SK-N-MC (cell line): Measurements from ENCODE around the gene TRPM4.

ENCODE experiments used
- DNase-seq: peaks from one replicate; pipeline ENCODE4 v3.0.0-alpha.2; 2011; ENCODE audit warnings: low read depth, low spot score
- H3K27ac ChIP-seq: fragments of 200-600 bp; sonication (generic); 2 replicates; pipeline ENCODE4 v1.5.1; 2016; ENCODE audit warnings: mixed run types
- H3K36me3 ChIP-seq: fragments of 200-600 bp; sonication (generic); 2 replicates; pipeline ENCODE4 v1.6.1; 2017; ENCODE audit warnings: antibody characterized with exemption, low read length, mixed read lengths; ENCODE audit not compliant: insufficient read depth
- H3K4me3 ChIP-seq: fragments of 200-600 bp; sonication (generic); 2 replicates; pipeline ENCODE4 v1.5.1; 2016
- H3K9ac ChIP-seq: fragments of 200-600 bp; sonication (generic); 2 replicates; pipeline ENCODE4 v1.8.0; 2017; ENCODE audit warnings: mixed run types, mixed read lengths; ENCODE audit not compliant: insufficient read length
- H3K9me3 ChIP-seq: fragments of 200-600 bp; sonication (generic); 2 replicates; pipeline ENCODE4 v1.6.1; 2017; ENCODE audit warnings: low read depth, mild to moderate bottlenecking, antibody characterized with exemption, low read length, moderate library complexity, mixed read lengths
- EZH2 ChIP-seq: fragments of 200-600 bp; sonication (generic); IDR thresholded peaks from one replicate; pipeline ENCODE4 v1.6.1; 2017; ENCODE audit warnings: antibody characterized with exemption
- FOXP2 ChIP-seq: optimal IDR thresholded peaks from 2 replicates; pipeline ENCODE3; 2011; ENCODE audit warnings: mild to moderate bottlenecking, moderate library complexity; ENCODE audit not compliant: insufficient read depth; ENCODE audit errors: extremely low read length, control extremely low read depth
- POLR2AphosphoS5 ChIP-seq: IDR thresholded peaks from 2 replicates; pipeline ENCODE4 v1.6.1; 2012; ENCODE audit warnings: mild to moderate bottlenecking, low read depth, low read length, borderline replicate concordance

The TRPM4 gene

GRCh38 chr19:49153167-49153809 is 4.3 kb upstream of the TRPM4 start:
- Histone ChIP-seq H3K9me3 (no peaks in the 10 kb centered on the region), H3K4me3 (no peak overlapping the region), H3K36me3 (no peaks in the 10 kb centered on the region), H3K9ac (no peak overlapping the region), H3K27ac (no peak overlapping the region)
- no peak for DNase-seq
- TF ChIP-seq POLR2AphosphoS5 (no peak), EZH2 (no peak), FOXP2 (no peak)

GRCh38 chr19:49154279-49154678 is 3.3 kb upstream of the TRPM4 start:
- H3K36me3 ChIP-seq: no peaks in the 10 kb centered on the region
- no peak overlapping the region for H3K27ac ChIP-seq
- no peak for TF ChIP-seq FOXP2
- no peak for TF ChIP-seq POLR2AphosphoS5
- TF ChIP-seq EZH2: no peak
- DNase-seq: no peak
- H3K9me3 ChIP-seq: no peaks in the 10 kb centered on the region
- no peak overlapping the region for H3K9ac ChIP-seq
- H3K4me3 ChIP-seq: no peak overlapping the region

- DNase-seq: no peak
- Histone ChIP-seq H3K4me3 (no peak within 1 kb of the TSS), H3K9me3 (no peaks in the 10 kb centered on the region), H3K27ac (no peak within 1 kb of the TSS; the same call in 1 of the 2 replicates), H3K36me3 (no peaks in the 10 kb centered on the region), H3K9ac (no peak within 1 kb of the TSS)
- no peak for TF ChIP-seq POLR2AphosphoS5
- TF ChIP-seq FOXP2: no peak
- TF ChIP-seq EZH2: no peak
These were observed 2.4 kb upstream of the TRPM4 start, which contains the start of gene HRC for GRCh38 chr19:49155005-49155819. TSS of gene HRC (minus strand) at chr19:49155396. CDS start at chr19:49155237, 159 bp downstream.

GRCh38 chr19:49155820-49156346 is 1.7 kb upstream of the TRPM4 start:
- no peak overlapping the region for H3K4me3 ChIP-seq
- no peak for DNase-seq
- H3K27ac ChIP-seq: no peak overlapping the region; the same call in 1 of the 2 replicates
- TF ChIP-seq POLR2AphosphoS5 (no peak), EZH2 (no peak), FOXP2 (no peak)
- no peak overlapping the region for H3K9ac ChIP-seq
- no peaks in the 10 kb centered on the region for H3K9me3 ChIP-seq
- H3K36me3 ChIP-seq: no peaks in the 10 kb centered on the region

GRCh38 chr19:49160450-49161189 is 3.0 kb downstream of the TRPM4 start:
- no peak overlapping the region for H3K27ac ChIP-seq
- H3K36me3 ChIP-seq: no peaks in the 10 kb centered on the region
- no peak overlapping the region for H3K4me3 ChIP-seq
- no peak for DNase-seq
- no peaks in the 10 kb centered on the region for H3K9me3 ChIP-seq
- no peak overlapping the region for H3K9ac ChIP-seq
- TF ChIP-seq POLR2AphosphoS5: no peak
- no peak for TF ChIP-seq FOXP2
- no peak for TF ChIP-seq EZH2

- no peaks in the 10 kb centered on the region for H3K36me3 ChIP-seq
- H3K4me3 ChIP-seq: no peak overlapping the region
- H3K9ac ChIP-seq: no peak overlapping the region
- no peaks in the 10 kb centered on the region for H3K9me3 ChIP-seq
- no peak overlapping the region for H3K27ac ChIP-seq
- no peak for DNase-seq
- TF ChIP-seq FOXP2 (no peak), EZH2 (no peak), POLR2AphosphoS5 (no peak)
These were observed 4.4 kb downstream of the TRPM4 start for GRCh38 chr19:49161987-49162386.

GRCh38 chr19:49165111-49165750 is 7.6 kb downstream of the TRPM4 start:
- Histone ChIP-seq H3K9me3 (no peaks in the 10 kb centered on the region), H3K9ac (no peak overlapping the region), H3K4me3 (no peak overlapping the region), H3K36me3 (no peaks in the 10 kb centered on the region; the same call in 1 of the 2 replicates), H3K27ac (peak overlapping the region; percentile 44; the same call in 1 of the 2 replicates)
- no peak for DNase-seq
- no peak for TF ChIP-seq FOXP2
- TF ChIP-seq POLR2AphosphoS5: no peak
- TF ChIP-seq EZH2: no peak
